Measurements from ENCODE around the gene KLF13.

- no peak for TF ChIP-seq CTCF (IDR thresholded peaks at IDR 0.05; ENCODE audit: insufficient read depth, low read depth, low read length)
- TF ChIP-seq EZH2 (IDR thresholded peaks at IDR 0.05; ENCODE audit: insufficient read depth, low read length) = no peak
These were observed 17.6 kb downstream of the KLF13 start for GRCh38 chr15:31344266-31344665.

Measured in astrocyte (in vitro differentiated cells and primary cell).